GM12891 (cell line): ENCODE measurements around the gene ZNF185.

ENCODE experiments used
- DNase-seq: peaks from one replicate; pipeline ENCODE4 v3.0.0; 2011; ENCODE audit warnings: low spot score; ENCODE audit not compliant: insufficient read length
- FAIRE-seq: peaks from 2 replicates; lab custom pipeline; 2011; peaks lifted over from hg19 to GRCh38; lab: Jason Lieb, UNC
- PAX5 ChIP-seq: IDR thresholded peaks from 2 replicates; pipeline ENCODE4 v1.6.1; 2011; ENCODE audit warnings: low read length, moderate library complexity, mild to moderate bottlenecking; ENCODE audit not compliant: insufficient read depth, severe bottlenecking
- POLR2A ChIP-seq: IDR thresholded peaks from 2 replicates; pipeline ENCODE4 v1.6.1; 2011; ENCODE audit warnings: low read depth, low read length, control low read depth
- POLR2AphosphoS5 ChIP-seq: IDR thresholded peaks from 2 replicates; pipeline ENCODE4 v1.6.1; 2011; ENCODE audit warnings: low read depth, low read length, control low read depth
- POU2F2 ChIP-seq: IDR thresholded peaks from 2 replicates; pipeline ENCODE4 v1.6.1; 2011; ENCODE audit warnings: low read depth, mild to moderate bottlenecking, control low read depth, low read length, moderate library complexity
- SPI1 ChIP-seq: IDR thresholded peaks from 2 replicates; pipeline ENCODE4 v1.6.1; 2011; ENCODE audit warnings: low read depth, low read length, control low read depth
- TAF1 ChIP-seq: IDR thresholded peaks from 2 replicates; pipeline ENCODE4 v1.6.1; 2011; ENCODE audit warnings: low read depth, low read length, control low read depth

ZNF185 gene

GRCh38 chrX:152872522-152872921 is 25.3 kb upstream of the ZNF185 start:
- FAIRE-seq (no peak), DNase-seq (no peak)
- no peak for TF ChIP-seq POU2F2
- TF ChIP-seq TAF1 = no peak
- no peak for TF ChIP-seq POLR2AphosphoS5
- TF ChIP-seq SPI1 = no peak
- no peak for TF ChIP-seq PAX5
- TF ChIP-seq POLR2A = no peak

- FAIRE-seq = no peak
- no peak for DNase-seq
- TF ChIP-seq SPI1 (no peak), POU2F2 (no peak), TAF1 (no peak), POLR2A (no peak), PAX5 (no peak), POLR2AphosphoS5 (no peak)
Observed at GRCh38 chrX:152873361-152873760, 24.5 kb upstream of the ZNF185 start.

GRCh38 chrX:152876931-152877840 is 20.7 kb upstream of the ZNF185 start:
- DNase-seq = no peak
- TF ChIP-seq TAF1 (no peak), POLR2AphosphoS5 (no peak)
- FAIRE-seq = no peak

- FAIRE-seq = no peak
- no peak for DNase-seq
- TF ChIP-seq TAF1 (no peak), POLR2A (no peak)
Observed at GRCh38 chrX:152878976-152879755, 18.7 kb upstream of the ZNF185 start.

GRCh38 chrX:152881289-152881688 is 16.6 kb upstream of the ZNF185 start:
- FAIRE-seq (no peak), DNase-seq (no peak)
- TF ChIP-seq PAX5 (no peak), SPI1 (no peak), POLR2AphosphoS5 (no peak), POU2F2 (no peak), TAF1 (no peak), POLR2A (no peak)

- no peak for FAIRE-seq
- no peak for DNase-seq
- no peak for TF ChIP-seq POU2F2
- TF ChIP-seq POLR2A = no peak
- TF ChIP-seq POLR2AphosphoS5 = no peak
Observed at GRCh38 chrX:152884171-152884570, 13.7 kb upstream of the ZNF185 start.

GRCh38 chrX:152886716-152887115 is 11.2 kb upstream of the ZNF185 start:
- TF ChIP-seq POLR2A = no peak
- no peak for TF ChIP-seq POU2F2
- TF ChIP-seq TAF1 = no peak
- no peak for TF ChIP-seq SPI1
- no peak for TF ChIP-seq PAX5
- TF ChIP-seq POLR2AphosphoS5 = no peak
- FAIRE-seq (no peak), DNase-seq (no peak)

- FAIRE-seq = no peak
- no peak for DNase-seq
- TF ChIP-seq POLR2A = no peak
- TF ChIP-seq POLR2AphosphoS5 = no peak
- no peak for TF ChIP-seq PAX5
- TF ChIP-seq TAF1 = no peak
- no peak for TF ChIP-seq POU2F2
- no peak for TF ChIP-seq SPI1
Observed at GRCh38 chrX:152892499-152892898, 5.4 kb upstream of the ZNF185 start.

GRCh38 chrX:152892999-152893891 is 4.6 kb upstream of the ZNF185 start:
- DNase-seq (no peak), FAIRE-seq (no peak)
- TF ChIP-seq POLR2AphosphoS5 = no peak
- TF ChIP-seq POU2F2 = no peak
- no peak for TF ChIP-seq SPI1
- TF ChIP-seq POLR2A = no peak
- TF ChIP-seq TAF1 = no peak
- no peak for TF ChIP-seq PAX5
